ENCODE data around the gene PLCL2.

Gene PLCL2

GRCh38 chr3:16884748-16885592 is at the start of gene PLCL2:
PLCL2 (plus strand) TSS chr3:16884955; CDS start chr3:16885040, 85 bp downstream.
- DNase-seq (ENCODE audit: low read depth): no peak
- peak within 1 kb of the TSS; percentile 68 for H3K4me3 ChIP-seq (ENCODE audit: low read depth, low read length)

DNA sequence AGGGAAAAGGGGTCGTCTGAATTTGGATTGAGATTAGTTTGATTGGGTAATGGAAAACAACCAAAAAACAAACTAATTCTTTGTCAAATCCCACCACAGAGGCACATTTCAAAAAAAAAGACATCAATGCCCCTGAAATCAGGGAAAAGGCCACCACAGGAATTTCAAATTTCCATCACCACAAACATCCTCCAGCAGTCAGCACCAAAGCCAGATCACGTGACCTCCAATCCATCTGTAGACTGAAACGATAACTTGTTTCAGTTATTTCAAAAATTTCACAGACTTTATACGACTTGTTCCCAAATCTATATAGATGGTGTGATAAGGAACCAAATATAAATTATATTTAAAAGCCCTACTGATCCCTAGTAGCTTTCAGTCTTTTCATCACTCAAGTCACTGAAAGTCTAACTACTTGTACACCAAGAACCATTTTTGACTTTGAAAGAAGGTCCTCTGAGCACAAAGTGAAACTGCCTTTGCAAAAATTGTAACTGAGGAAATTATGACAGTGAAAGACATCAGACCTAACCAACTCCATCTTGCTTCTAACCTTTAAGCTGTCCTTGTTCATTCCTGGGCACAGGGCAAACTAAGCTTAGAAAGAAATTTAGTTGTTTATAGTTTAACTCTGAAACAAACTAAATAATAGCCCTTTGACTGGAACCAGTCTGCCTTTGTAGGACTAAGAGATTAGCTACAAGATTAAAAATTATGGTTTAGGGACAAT is 48.1 kb upstream of the PLCL2 start:
- DNase-seq (ENCODE audit: low read depth): no peak
- no peak overlapping the region for H3K4me3 ChIP-seq (ENCODE audit: low read depth, low read length)

DNA sequence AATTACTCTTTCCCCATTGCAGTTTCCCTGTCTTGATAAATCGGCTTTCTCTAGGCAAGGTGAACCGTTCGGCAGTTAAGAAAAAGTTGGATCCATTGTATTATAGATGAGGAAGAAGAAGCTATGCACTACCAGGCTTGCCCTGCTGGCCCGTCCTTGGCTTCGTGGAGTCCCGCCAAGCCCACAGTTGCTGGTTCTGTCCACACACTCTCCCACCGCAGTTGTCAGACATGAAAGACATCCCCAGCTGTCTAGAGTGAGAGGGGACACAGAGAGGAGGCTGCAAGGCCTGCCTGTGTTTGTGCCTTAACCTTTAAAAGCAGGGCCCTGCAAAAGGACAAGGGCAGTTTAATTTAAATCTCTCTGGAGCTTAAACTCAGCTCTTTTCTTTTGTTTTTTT is 47.2 kb upstream of the PLCL2 start:
- DNase-seq (ENCODE audit: low read depth): no peak
- H3K4me3 ChIP-seq (ENCODE audit: low read depth, low read length): no peak overlapping the region

DNA sequence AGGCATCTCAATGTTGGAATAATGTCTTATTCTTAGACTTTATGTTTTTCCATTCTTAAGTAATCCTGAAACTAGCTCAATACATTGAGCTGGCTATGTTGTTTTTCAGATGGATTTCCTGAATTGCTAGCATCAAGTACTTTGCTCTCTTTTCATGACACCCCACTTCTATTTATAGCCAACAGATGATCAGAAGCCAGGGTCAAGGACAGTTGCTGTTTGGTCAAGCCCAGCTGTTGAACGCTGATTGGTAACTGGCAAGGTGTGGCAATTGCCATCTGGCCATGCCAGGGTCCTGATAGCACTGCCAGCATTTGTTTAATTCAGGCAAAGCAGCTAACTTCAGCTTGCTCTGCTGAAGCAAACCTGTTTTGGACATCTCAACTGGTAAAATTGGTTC is 46.2 kb upstream of the PLCL2 start:
- H3K4me3 ChIP-seq (ENCODE audit: low read depth, low read length): no peak overlapping the region
- no peak for DNase-seq (ENCODE audit: low read depth)

- DNase-seq (ENCODE audit: low read depth): no peak
- no peak overlapping the region for H3K4me3 ChIP-seq (ENCODE audit: low read depth, low read length)
Observed at GRCh38 chr3:16839271-16840100, 45.3 kb upstream of the PLCL2 start.

- DNase-seq (ENCODE audit: low read depth): no peak
- H3K4me3 ChIP-seq (ENCODE audit: low read depth, low read length): no peak overlapping the region
Observed at GRCh38 chr3:16840101-16840424, 44.7 kb upstream of the PLCL2 start.

GRCh38 chr3:16841041-16841753 is 43.6 kb upstream of the PLCL2 start:
- DNase-seq (ENCODE audit: low read depth): no peak
- no peak overlapping the region for H3K4me3 ChIP-seq (ENCODE audit: low read depth, low read length)

DNA sequence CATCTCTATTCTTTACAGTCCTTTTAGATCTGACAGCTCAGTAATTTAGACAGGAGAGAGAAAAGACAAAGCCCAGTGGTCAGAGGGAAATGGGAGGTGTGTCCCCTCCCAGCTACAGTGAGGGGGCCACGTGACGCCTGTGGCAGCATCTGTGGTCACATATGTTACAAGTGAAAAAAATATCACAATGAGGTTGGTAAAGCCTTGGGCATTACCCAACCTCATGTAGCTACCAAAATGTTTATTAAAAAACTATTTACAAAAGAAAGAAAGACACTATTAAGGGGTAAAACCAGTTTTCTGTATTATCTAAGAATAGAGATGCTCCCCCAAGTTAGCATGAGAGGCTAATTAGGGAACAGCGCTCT is 42.9 kb upstream of the PLCL2 start:
- no peak overlapping the region for H3K4me3 ChIP-seq (ENCODE audit: low read depth, low read length)
- no peak for DNase-seq (ENCODE audit: low read depth)

DNA sequence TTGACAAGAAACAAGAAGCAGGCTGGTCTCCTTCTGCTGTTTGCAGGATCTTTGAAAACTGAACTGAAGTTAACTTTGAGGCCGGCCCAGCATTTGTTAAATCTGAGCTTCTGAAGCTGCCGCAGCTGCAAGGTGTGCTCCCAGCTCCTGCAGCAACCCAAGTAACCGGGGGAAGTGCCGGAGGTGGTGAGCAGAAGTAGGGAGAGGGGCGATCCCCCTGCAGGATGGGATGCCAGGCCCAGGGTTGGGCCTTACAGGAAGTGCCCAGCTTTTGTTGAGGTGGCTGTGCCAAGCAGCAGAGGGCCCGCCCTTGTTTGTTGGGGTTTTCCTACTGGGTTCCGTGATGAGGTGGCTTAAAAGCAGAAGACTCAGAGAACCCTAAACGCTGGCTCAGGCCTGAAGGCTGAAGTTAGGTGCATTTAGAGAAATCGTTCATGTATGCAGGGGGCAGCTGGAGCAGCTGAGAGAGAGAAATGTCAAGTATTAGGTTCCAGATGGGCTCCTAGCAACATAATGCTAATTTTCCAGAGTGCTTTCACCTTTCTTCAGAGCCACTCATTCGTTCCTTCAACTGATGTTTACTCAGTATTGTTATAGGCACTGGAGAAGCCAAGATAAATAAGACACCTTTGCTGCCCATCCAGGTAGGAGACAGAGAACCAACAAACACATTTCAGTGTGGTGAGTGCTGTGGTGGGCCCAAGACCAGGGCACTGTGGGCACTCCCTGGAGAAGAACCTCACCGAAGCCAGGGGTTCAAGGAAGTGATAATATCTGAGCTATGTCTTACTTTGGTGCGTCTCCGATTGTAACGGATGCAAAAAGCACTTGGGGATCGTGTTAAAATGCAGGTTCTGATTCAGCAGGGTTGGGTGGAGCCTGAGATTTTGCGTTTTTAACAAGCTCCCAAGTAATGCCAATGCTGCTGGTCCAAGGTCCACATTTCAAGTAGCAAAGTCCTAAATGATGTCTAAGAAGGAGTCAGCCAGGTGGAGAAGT is 42.2 kb upstream of the PLCL2 start:
- H3K4me3 ChIP-seq (ENCODE audit: low read depth, low read length): no peak overlapping the region
- no peak for DNase-seq (ENCODE audit: low read depth)

- DNase-seq (ENCODE audit: low read depth): no peak
- no peak overlapping the region for H3K4me3 ChIP-seq (ENCODE audit: low read depth, low read length)
Observed at GRCh38 chr3:16844222-16844621, 40.5 kb upstream of the PLCL2 start.

- H3K4me3 ChIP-seq (ENCODE audit: low read depth, low read length): no peak overlapping the region
- DNase-seq (ENCODE audit: low read depth): no peak
Observed at GRCh38 chr3:16844791-16845190, 40.0 kb upstream of the PLCL2 start.

DNA sequence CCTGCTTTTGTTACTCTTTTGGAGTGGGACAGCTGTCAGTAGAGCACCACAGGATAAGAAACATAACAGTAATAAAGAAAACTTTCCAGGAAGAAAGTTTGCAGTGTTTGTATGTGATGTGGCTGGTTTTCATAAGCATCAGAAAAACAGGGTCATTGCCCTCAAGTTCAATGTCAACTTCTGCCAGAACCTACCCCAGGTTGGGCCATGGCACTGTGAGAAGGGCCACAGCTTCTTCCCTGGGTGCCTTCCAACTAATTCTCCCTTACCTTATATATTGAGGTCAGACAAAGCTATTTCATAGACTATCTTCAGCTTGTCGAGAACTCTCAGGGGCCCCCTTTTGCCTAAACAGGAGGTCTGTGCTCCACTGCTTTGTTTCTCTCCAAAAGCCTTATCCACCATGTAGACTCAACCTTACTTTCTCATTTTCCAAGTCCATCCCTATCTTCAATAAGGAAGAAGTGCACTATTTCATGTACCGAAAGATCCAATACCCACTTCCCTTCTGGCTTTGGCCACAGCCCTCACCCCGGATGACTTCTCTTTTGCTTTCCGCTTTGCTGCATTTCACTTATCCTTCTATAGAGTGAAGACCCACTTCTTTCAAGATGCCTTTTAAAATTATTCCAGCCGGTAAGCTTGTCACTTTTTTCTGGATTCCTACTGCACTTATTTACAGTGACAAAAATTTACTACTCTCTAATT is 38.2 kb upstream of the PLCL2 start:
- DNase-seq (ENCODE audit: low read depth): no peak
- no peak overlapping the region for H3K4me3 ChIP-seq (ENCODE audit: low read depth, low read length)

- no peak for DNase-seq (ENCODE audit: low read depth)
- no peak overlapping the region for H3K4me3 ChIP-seq (ENCODE audit: low read depth, low read length)
Observed at GRCh38 chr3:16848007-16848406, 36.7 kb upstream of the PLCL2 start.

GRCh38 chr3:16849229-16849628 is 35.5 kb upstream of the PLCL2 start:
- H3K4me3 ChIP-seq (ENCODE audit: low read depth, low read length): peak overlapping the region; percentile 17

DNA sequence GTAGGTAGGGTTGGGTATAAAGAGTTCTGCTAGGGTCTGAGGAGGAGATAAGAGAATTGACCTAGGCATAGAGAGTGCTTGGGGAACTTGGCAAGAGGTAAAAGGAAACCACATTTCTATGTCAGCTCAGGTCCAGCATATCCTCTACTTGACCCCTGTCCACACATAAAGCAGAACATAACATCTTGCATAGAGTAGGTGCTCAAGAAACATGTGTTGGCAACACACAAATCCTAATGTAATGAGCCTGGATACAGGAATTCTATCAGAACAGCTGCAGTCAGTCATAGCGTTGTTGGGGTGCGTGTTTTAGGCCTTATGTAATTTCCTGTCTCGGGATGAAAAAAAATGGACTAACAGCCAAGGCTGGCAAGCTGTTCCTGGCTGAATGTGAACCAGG is 35.0 kb upstream of the PLCL2 start:
- no peak overlapping the region for H3K4me3 ChIP-seq (ENCODE audit: low read depth, low read length)
- no peak for DNase-seq (ENCODE audit: low read depth)

More at GRCh38 chr3:16849229-16849628, 35.5 kb upstream of the PLCL2 start:
- no peak for DNase-seq (ENCODE audit: low read depth)

DNA sequence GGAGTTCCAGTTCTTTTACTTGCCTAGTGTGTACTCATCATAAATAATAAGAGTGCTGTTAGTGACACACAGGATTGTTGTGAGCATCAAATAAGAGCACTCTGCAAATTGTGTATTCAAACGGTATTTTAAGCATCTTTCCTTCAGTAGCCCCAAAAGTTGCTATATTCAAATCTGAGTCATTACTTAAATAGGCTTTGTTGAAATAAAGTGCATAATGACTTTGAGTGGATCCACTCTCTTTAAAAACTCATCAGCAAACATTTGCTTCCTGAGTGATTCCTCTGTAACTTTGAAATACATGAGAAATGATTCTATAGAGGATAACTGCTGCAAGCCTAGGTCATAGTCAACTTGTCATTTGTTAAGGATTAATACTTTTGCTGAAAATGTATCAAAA is 29.3 kb upstream of the PLCL2 start:
- no peak overlapping the region for H3K4me3 ChIP-seq (ENCODE audit: low read depth, low read length)
- no peak for DNase-seq (ENCODE audit: low read depth)

- no peak for DNase-seq (ENCODE audit: low read depth)
- no peak overlapping the region for H3K4me3 ChIP-seq (ENCODE audit: low read depth, low read length)
Observed at GRCh38 chr3:16860234-16860633, 24.5 kb upstream of the PLCL2 start.

DNA sequence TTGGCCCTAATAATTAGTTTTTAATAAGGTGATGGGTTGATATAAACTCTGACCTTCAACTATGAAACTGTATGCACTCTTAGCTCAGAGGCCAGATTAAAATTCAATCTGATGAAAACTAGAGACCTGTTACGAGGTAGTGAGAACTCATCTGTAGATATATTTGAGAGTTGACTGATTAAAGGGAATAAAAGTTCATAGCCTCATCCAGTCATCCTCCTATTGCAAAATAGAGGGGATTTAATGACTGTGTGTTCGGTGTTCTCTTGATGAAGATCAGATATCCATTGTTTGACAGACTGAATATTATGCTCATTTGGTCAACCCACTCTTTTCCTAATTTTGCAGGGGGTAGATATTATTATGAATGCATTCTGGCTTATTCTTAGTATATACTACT is 23.3 kb upstream of the PLCL2 start:
- H3K4me3 ChIP-seq (ENCODE audit: low read depth, low read length): no peak overlapping the region

More for the DNA sequence above, 23.3 kb upstream of the PLCL2 start:
- no peak for DNase-seq (ENCODE audit: low read depth)

Data from skeletal muscle cell (primary cell).